NCI-H82 treated with DMSO at 0.1 percent for 48 hours (cell line): ENCODE data around the gene PCDHGA6.
"Not testable (repeated sequence)": the region's sequence is repeated elsewhere in the genome, so short reads cannot be mapped to it uniquely, and the experiment has no call there.

ENCODE experiments used
- DNase-seq: peaks from one replicate; lab custom pipeline; 2025; ENCODE audit not compliant: unreplicated experiment; lab: John Stamatoyannopoulos, UW

Gene PCDHGA6

GRCh38 chr5:141359790-141360426 lies 13.8 kb upstream of the PCDHGA6 start, which contains the start of gene PCDHGB2:
TSS of gene PCDHGB2 (plus strand) at chr5:141359994. CDS start at chr5:141360136, 142 bp downstream.
- no peak for DNase-seq

- no peak for DNase-seq
These were observed 13.0 kb upstream of the PCDHGA6 start for GRCh38 chr5:141360685-141361084.

GRCh38 chr5:141362719-141363118 lies 11.0 kb upstream of the PCDHGA6 start:
- no peak for DNase-seq

- no peak for DNase-seq
These were observed 9.6 kb upstream of the PCDHGA6 start, which contains the start of gene PCDHGA5 for GRCh38 chr5:141363952-141364660. TSS of gene PCDHGA5 (plus strand) at chr5:141364162. CDS start at chr5:141364331, 169 bp downstream.

GRCh38 chr5:141366016-141366896 lies 7.4 kb upstream of the PCDHGA6 start:
- DNase-seq = no peak

GRCh38 chr5:141369994-141370848 lies 3.5 kb upstream of the PCDHGA6 start, which contains the start of gene PCDHGB3:
TSS of gene PCDHGB3 (plus strand) at chr5:141370242. CDS start at chr5:141370395, 153 bp downstream.
- no peak for DNase-seq

GRCh38 chr5:141371572-141372475 lies 1.9 kb upstream of the PCDHGA6 start:
- DNase-seq = no peak

GRCh38 chr5:141374627-141375026 lies 936 bp downstream of the PCDHGA6 start:
- DNase-seq = no peak

- DNase-seq = not testable (repeated sequence)
These were observed 1.9 kb downstream of the PCDHGA6 start for GRCh38 chr5:141375444-141376155.

- DNase-seq = no peak
These were observed 9.0 kb downstream of the PCDHGA6 start, which contains the start of gene PCDHGA7 for GRCh38 chr5:141382469-141383294. TSS of gene PCDHGA7 (plus strand) at chr5:141382742. CDS start at chr5:141382900, 158 bp downstream.

GRCh38 chr5:141383345-141383744 lies 9.7 kb downstream of the PCDHGA6 start:
- DNase-seq = no peak

- DNase-seq = no peak
These were observed 11.0 kb downstream of the PCDHGA6 start for GRCh38 chr5:141384471-141385267.

- DNase-seq = not testable (repeated sequence)
These were observed 14.0 kb downstream of the PCDHGA6 start, which contains the start of gene PCDHGB4 for GRCh38 chr5:141387557-141388311. TSS of gene PCDHGB4 (plus strand) at chr5:141387698. CDS start at chr5:141387885, 187 bp downstream.

- DNase-seq = no peak
These were observed 15.0 kb downstream of the PCDHGA6 start for GRCh38 chr5:141388661-141389060.

GRCh38 chr5:141389153-141390042 lies 15.7 kb downstream of the PCDHGA6 start:
- DNase-seq = no peak
